ENCODE results near the gene THEM5. TPM values are rescaled to one million over a fixed set of nuclear protein-coding genes. Genes with fewer than 3 reads are reported as not detected.

Gene THEM5
- total and polyA plus RNA-seq, 8 donors = 0.67 to 1.2 (median 1.00) TPM; not detected in 2

DNA sequence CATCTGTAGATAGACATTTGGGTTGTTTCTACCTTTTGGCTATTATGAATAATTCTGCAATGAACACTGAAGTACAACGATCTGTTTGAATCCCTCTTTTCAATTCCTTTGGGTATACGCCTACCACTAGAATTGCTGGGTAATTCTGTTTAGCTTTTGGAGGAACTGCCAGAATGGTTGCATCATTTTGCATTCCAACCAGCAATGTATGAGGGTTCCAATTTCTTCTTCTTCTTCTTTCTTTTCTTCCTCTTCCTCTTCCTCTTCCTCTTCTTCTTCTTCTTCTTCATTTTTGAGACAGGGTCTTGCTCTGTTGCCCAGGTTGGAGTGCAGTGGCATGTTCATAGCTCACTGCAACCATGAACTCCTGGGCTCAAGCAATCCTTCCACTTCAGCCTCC, 13.8 kb upstream of the THEM5 start:
- Histone ChIP-seq H3K4me1 (peaks cover 0 to 5% of the 10 kb centered on the region in 2 donors), H3K9me3 (no peaks in the 10 kb centered on the region), H3K36me3 (no peaks in the 10 kb centered on the region), H3K27me3 (no peaks in the 10 kb centered on the region), H3K4me3 (no peak overlapping the region), H3K27ac (no peak overlapping the region)
- no peak for TF ChIP-seq CTCF (IDR thresholded peaks at IDR 0.05)
- ATAC-seq = peak; percentile 35
- intact Hi-C loops (cut with DNase I) = no loop called here
- DNase-seq = no peak

GRCh38 chr1:151864411-151864810, 10.9 kb upstream of the THEM5 start:
- no peak for ATAC-seq

GRCh38 chr1:151862604-151863003, 9.1 kb upstream of the THEM5 start:
- DNase-seq = no peak
- no peaks in the 10 kb centered on the region for H3K9me3 ChIP-seq
- ATAC-seq = no peak
- H3K4me1 ChIP-seq = peaks cover 0 to 9% of the 10 kb centered on the region in 2 donors
- H3K36me3 ChIP-seq = no peaks in the 10 kb centered on the region
- no peak overlapping the region for H3K4me3 ChIP-seq
- no peak for TF ChIP-seq CTCF (IDR thresholded peaks at IDR 0.05)
- H3K27me3 ChIP-seq = no peaks in the 10 kb centered on the region
- H3K27ac ChIP-seq = no peak overlapping the region
- intact Hi-C loops (cut with DNase I) = no loop called here

More at GRCh38 chr1:151864411-151864810, 10.9 kb upstream of the THEM5 start:
- no peaks in the 10 kb centered on the region for H3K27me3 ChIP-seq
- DNase-seq = no peak
- H3K36me3 ChIP-seq = no peaks in the 10 kb centered on the region
- no peak overlapping the region for H3K4me3 ChIP-seq
- TF ChIP-seq CTCF (IDR thresholded peaks at IDR 0.05) = no peak
- no peaks in the 10 kb centered on the region for H3K9me3 ChIP-seq
- peaks cover 0 to 5% of the 10 kb centered on the region in 2 donors for H3K4me1 ChIP-seq
- intact Hi-C loops (cut with DNase I) = no loop called here
- no peak overlapping the region for H3K27ac ChIP-seq

DNA sequence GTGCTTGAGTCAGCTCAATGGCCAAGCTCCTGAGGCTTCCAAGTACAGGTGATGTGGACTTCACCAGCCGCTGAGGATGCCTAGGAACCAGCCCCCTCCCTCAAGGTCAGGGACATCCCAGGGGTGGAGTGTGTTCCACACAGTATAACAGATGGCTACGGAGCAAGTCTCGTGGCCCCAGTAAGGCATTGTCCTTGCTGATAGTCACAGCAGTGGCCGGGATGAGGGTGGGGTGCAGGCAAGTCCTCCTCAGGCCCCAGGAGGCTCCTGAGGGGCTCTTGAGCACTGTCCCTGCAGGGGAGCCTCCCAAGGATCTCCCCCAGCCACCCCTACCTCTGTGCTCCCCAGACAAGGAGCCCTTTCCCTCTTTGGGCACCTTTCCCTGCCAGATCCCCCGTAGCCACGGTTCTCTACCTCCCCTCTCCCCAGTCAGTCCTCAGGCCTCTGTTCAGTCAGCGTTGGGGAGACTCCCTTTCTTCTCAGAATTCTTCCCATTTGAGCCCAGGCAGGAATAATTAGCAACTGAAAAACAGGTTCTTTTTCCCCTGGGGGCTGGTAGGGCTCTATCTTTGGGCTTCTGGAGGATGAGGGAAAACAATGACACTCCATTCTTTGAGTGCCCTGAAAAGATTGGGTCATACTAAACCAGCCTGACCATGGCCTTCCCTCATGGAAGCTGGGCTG, 7.1 kb upstream of the THEM5 start:
- intact Hi-C loops (cut with DNase I) = no loop called here
- ATAC-seq (no peak), DNase-seq (no peak)
- Histone ChIP-seq H3K27ac (no peak overlapping the region), H3K4me1 (peaks cover 0 to 18% of the 10 kb centered on the region in 2 donors), H3K4me3 (no peak overlapping the region), H3K36me3 (no peaks in the 10 kb centered on the region), H3K27me3 (no peaks in the 10 kb centered on the region), H3K9me3 (no peaks in the 10 kb centered on the region)
- TF ChIP-seq CTCF (IDR thresholded peaks at IDR 0.05) = no peak

GRCh38 chr1:151859891-151860293, 6.4 kb upstream of the THEM5 start:
- Histone ChIP-seq H3K4me1 (peaks cover 0 to 18% of the 10 kb centered on the region in 2 donors), H3K36me3 (no peaks in the 10 kb centered on the region), H3K27ac (no peak overlapping the region), H3K4me3 (no peak overlapping the region), H3K27me3 (no peaks in the 10 kb centered on the region), H3K9me3 (no peaks in the 10 kb centered on the region)
- TF ChIP-seq CTCF (IDR thresholded peaks at IDR 0.05) = no peak
- ATAC-seq = no peak
- intact Hi-C loops (cut with DNase I) = no loop called here
- DNase-seq = no peak
